DOHH2 (cell line): Measurements from ENCODE around the gene RNGTT.

Experiments
- H3F3A ChIP-seq: fragments of 200-600 bp; sonication (generic), shearing (Covaris generic); 2 replicates; pipeline ENCODE4 v1.6.0; 2016; ENCODE audit warnings: antibody characterized with exemption, mild to moderate bottlenecking; ENCODE audit not compliant: control insufficient read depth, insufficient read depth
- H3K27ac ChIP-seq: fragments of 200-600 bp; sonication (generic); 2 replicates; pipeline ENCODE4 v1.5.1; 2014; ENCODE audit warnings: low read depth, mild to moderate bottlenecking, low read length, moderate library complexity
- H3K27me3 ChIP-seq: fragments of 200-600 bp; sonication (generic); 2 replicates; pipeline ENCODE4 v1.6.1; 2014; ENCODE audit warnings: mild to moderate bottlenecking, low read length, mixed read lengths; ENCODE audit not compliant: control insufficient read depth
- H3K36me3 ChIP-seq: fragments of 200-600 bp; sonication (generic); 2 replicates; pipeline ENCODE4 v1.6.1; 2014; ENCODE audit warnings: mild to moderate bottlenecking, low read length, moderate library complexity, mixed read lengths; ENCODE audit not compliant: control insufficient read depth
- H3K4me1 ChIP-seq: fragments of 200-600 bp; sonication (generic); 2 replicates; pipeline ENCODE4 v1.6.1; 2014; ENCODE audit warnings: mild to moderate bottlenecking, low read length, mixed read lengths; ENCODE audit not compliant: control insufficient read depth
- H3K4me2 ChIP-seq: fragments of 200-600 bp; sonication (generic); 2 replicates; pipeline ENCODE4 v1.6.0; 2014; ENCODE audit warnings: mild to moderate bottlenecking, low read length, moderate library complexity
- H3K4me3 ChIP-seq: fragments of 200-600 bp; sonication (generic); 2 replicates; pipeline ENCODE4 v1.5.1; 2014; ENCODE audit warnings: mild to moderate bottlenecking, low read length, mixed read lengths
- H3K79me2 ChIP-seq: fragments of 200-600 bp; sonication (generic); 2 replicates; pipeline ENCODE4 v1.6.1; 2014; ENCODE audit warnings: mild to moderate bottlenecking, low read length, mixed read lengths; ENCODE audit not compliant: control insufficient read depth
- H3K9me2 ChIP-seq: fragments of 200-600 bp; sonication (generic); replicated peaks from 2 replicates; pipeline ENCODE4 v1.6.1; 2014; ENCODE audit warnings: mild to moderate bottlenecking, low read length, mixed read lengths; ENCODE audit not compliant: control insufficient read depth
- H3K9me3 ChIP-seq: fragments of 200-600 bp; sonication (generic); 2 replicates; pipeline ENCODE4 v1.6.1; 2014; ENCODE audit warnings: antibody characterized with exemption, low read length, mixed read lengths; ENCODE audit not compliant: control insufficient read depth, insufficient read depth
- H4K20me1 ChIP-seq: fragments of 200-600 bp; sonication (generic); 2 replicates; pipeline ENCODE4 v1.6.0; 2014; ENCODE audit warnings: low read depth, mild to moderate bottlenecking, antibody characterized with exemption, low read length, moderate library complexity; ENCODE audit not compliant: control insufficient read depth, insufficient read depth
- EZH2phosphoT487 ChIP-seq: fragments of 200-600 bp; sonication (generic); IDR thresholded peaks from 2 replicates; pipeline ENCODE4 v1.6.1; 2017; ENCODE audit warnings: borderline replicate concordance, mild to moderate bottlenecking, antibody characterized with exemption, low read length, moderate library complexity, mixed read lengths
- TF ChIP-seq, protein P1 (sequence below): fragments of 200-600 bp; sonication (generic); IDR thresholded peaks from one replicate; pipeline ENCODE4 v1.5.1; 2014; ENCODE audit warnings: antibody characterized with exemption, mild to moderate bottlenecking, low read depth, low read length; ENCODE audit not compliant: poor library complexity, severe bottlenecking

RNGTT gene

DNA sequence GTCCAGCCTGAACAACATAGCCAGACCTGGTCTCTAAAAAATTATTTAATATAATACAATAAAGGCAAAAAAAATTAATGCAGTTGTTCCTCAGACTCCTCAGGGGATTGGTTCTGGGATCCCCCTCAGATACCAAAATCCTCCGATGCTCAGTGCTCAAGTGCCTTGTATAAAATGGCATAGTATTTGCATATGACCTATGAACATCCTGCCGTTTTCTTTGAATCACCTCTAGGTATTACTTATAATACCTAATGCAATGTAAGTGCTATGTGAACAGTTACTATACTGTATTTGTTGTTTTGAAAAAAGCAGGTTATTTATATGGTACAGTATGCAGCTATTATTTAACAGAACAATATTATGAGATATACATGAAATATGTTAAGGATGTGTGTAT is 43.3 kb downstream of the RNGTT start:
- no peaks in the 10 kb centered on the region for H3K79me2 ChIP-seq
- H3K4me3 ChIP-seq: no peak overlapping the region
- H3K27me3 ChIP-seq: no peaks in the 10 kb centered on the region
- H3K4me1 ChIP-seq: no peaks in the 10 kb centered on the region
- H3F3A ChIP-seq: peaks cover 4% of the 10 kb centered on the region; the same call in 1 of the 2 replicates
- no peak overlapping the region for H3K4me2 ChIP-seq
- H3K9me3 ChIP-seq: no peaks in the 10 kb centered on the region
- H4K20me1 ChIP-seq: no peaks in the 10 kb centered on the region
- TF ChIP-seq EZH2phosphoT487: no peak
- TF ChIP-seq, protein P1, sequence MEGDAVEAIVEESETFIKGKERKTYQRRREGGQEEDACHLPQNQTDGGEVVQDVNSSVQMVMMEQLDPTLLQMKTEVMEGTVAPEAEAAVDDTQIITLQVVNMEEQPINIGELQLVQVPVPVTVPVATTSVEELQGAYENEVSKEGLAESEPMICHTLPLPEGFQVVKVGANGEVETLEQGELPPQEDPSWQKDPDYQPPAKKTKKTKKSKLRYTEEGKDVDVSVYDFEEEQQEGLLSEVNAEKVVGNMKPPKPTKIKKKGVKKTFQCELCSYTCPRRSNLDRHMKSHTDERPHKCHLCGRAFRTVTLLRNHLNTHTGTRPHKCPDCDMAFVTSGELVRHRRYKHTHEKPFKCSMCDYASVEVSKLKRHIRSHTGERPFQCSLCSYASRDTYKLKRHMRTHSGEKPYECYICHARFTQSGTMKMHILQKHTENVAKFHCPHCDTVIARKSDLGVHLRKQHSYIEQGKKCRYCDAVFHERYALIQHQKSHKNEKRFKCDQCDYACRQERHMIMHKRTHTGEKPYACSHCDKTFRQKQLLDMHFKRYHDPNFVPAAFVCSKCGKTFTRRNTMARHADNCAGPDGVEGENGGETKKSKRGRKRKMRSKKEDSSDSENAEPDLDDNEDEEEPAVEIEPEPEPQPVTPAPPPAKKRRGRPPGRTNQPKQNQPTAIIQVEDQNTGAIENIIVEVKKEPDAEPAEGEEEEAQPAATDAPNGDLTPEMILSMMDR: no peak
- H3K9me2 ChIP-seq: no peaks in the 10 kb centered on the region
- H3K36me3 ChIP-seq: peaks cover 12% of the 10 kb centered on the region
- no peak overlapping the region for H3K27ac ChIP-seq

GRCh38 chr6:88919032-88919431 is 44.4 kb downstream of the RNGTT start:
- H3K79me2 ChIP-seq: peaks cover 8% of the 10 kb centered on the region
- no peaks in the 10 kb centered on the region for H3K4me1 ChIP-seq
- H3K9me2 ChIP-seq: no peaks in the 10 kb centered on the region
- no peaks in the 10 kb centered on the region for H4K20me1 ChIP-seq
- peaks cover 12% of the 10 kb centered on the region for H3K36me3 ChIP-seq
- no peak overlapping the region for H3K4me2 ChIP-seq
- H3K27ac ChIP-seq: no peak overlapping the region
- H3K9me3 ChIP-seq: no peaks in the 10 kb centered on the region
- H3F3A ChIP-seq: peaks cover 4% of the 10 kb centered on the region; the same call in 1 of the 2 replicates
- H3K4me3 ChIP-seq: no peak overlapping the region
- TF ChIP-seq, protein P1: peak; percentile 48
- TF ChIP-seq EZH2phosphoT487: no peak
- H3K27me3 ChIP-seq: no peaks in the 10 kb centered on the region

DNA sequence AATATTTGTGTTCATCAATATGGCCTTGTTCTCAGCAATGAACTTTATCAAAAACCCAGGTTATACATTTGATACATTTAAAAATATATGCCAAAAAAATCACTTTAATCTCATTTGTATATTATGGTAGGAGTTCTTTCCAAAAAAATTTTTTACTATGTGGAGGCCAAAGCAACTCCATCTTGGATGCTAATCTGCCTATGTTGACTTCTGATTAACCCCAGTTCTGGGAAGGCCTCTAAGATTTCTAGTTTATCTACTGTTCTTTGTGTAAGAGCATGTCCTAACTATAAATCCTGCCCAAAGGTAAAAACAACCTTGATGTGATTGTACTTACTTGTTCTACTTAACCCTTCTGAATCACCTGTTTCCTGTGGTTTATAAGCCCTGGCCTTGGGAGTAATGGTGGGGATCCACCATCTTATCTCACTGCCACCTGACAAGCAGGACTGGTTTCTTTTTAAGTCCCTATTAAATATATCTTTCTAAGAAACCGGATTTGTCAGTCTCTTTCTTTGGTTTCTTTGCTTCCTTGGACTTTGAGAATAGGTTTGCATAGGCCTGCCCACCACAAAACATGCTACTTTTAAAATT is 46.7 kb downstream of the RNGTT start:
- Histone ChIP-seq H3K4me1 (peaks cover 7% of the 10 kb centered on the region), H3K9me2 (no peaks in the 10 kb centered on the region), H3F3A (peaks cover 4% of the 10 kb centered on the region; the same call in 1 of the 2 replicates), H3K79me2 (peaks cover 29% of the 10 kb centered on the region), H3K27ac (no peak overlapping the region), H3K36me3 (peaks cover 3% of the 10 kb centered on the region; the same call in 1 of the 2 replicates), H3K4me3 (no peak overlapping the region), H4K20me1 (no peaks in the 10 kb centered on the region), H3K27me3 (no peaks in the 10 kb centered on the region), H3K9me3 (no peaks in the 10 kb centered on the region), H3K4me2 (no peak overlapping the region)
- TF ChIP-seq EZH2phosphoT487: no peak
- TF ChIP-seq, protein P1: no peak
